GM23338 (cell line): ENCODE measurements around the gene MFSD2A. TPM values are rescaled to one million over a fixed set of nuclear protein-coding genes. Genes with fewer than 3 reads are reported as not detected.

Experiments
- ATAC-seq: fragments of 200-7000 bp; cut with Tn5 transposase; 3 replicates; pipeline ENCODE4 v1.9.1; 2020
- DNase-seq: peaks from one replicate; pipeline ENCODE4 v3.0.0-alpha.2; 2015; ENCODE audit warnings: low spot score
- H2AFZ ChIP-seq: fragments of 200-600 bp; sonication (generic); 2 replicates; pipeline ENCODE4 v1.8.0; 2016; ENCODE audit warnings: antibody characterized with exemption, mild to moderate bottlenecking, moderate library complexity
- H3F3A ChIP-seq: fragments of 200-600 bp; sonication (generic); replicated peaks from 2 replicates; pipeline ENCODE4 v1.8.0; 2017; ENCODE audit warnings: antibody characterized with exemption, mixed run types, low read depth
- H3K27ac ChIP-seq: fragments of 200-600 bp; sonication (generic); 2 replicates; pipeline ENCODE4 v1.6.1; 2016; ENCODE audit warnings: low read depth
- H3K27me3 ChIP-seq: fragments of 200-600 bp; sonication (generic); 2 replicates; pipeline ENCODE4 v1.8.0; 2016; ENCODE audit warnings: mild to moderate bottlenecking, mixed run types, moderate library complexity; ENCODE audit not compliant: insufficient read depth
- H3K36me3 ChIP-seq: fragments of 200-600 bp; sonication (generic); 2 replicates; pipeline ENCODE4 v1.8.0; 2016; ENCODE audit warnings: mild to moderate bottlenecking; ENCODE audit not compliant: insufficient read depth
- H3K4me1 ChIP-seq: fragments of 200-600 bp; sonication (generic); 2 replicates; pipeline ENCODE4 v1.8.0; 2016; ENCODE audit warnings: mild to moderate bottlenecking, moderate library complexity; ENCODE audit not compliant: insufficient read depth
- H3K4me2 ChIP-seq: fragments of 200-600 bp; sonication (generic); 2 replicates; pipeline ENCODE4 v1.7.1; 2017; ENCODE audit warnings: mixed run types
- H3K4me3 ChIP-seq: fragments of 200-600 bp; sonication (generic); 2 replicates; pipeline ENCODE4 v1.6.1; 2016; ENCODE audit warnings: mixed run types
- H3K79me2 ChIP-seq: fragments of 200-600 bp; sonication (generic); replicated peaks from 2 replicates; pipeline ENCODE4 v1.8.0; 2017; ENCODE audit warnings: mild to moderate bottlenecking; ENCODE audit not compliant: insufficient read depth
- H3K9me2 ChIP-seq: fragments of 200-600 bp; sonication (generic); 2 replicates; pipeline ENCODE4 v1.8.0; 2017; ENCODE audit not compliant: insufficient read depth
- H4K20me1 ChIP-seq: fragments of 200-600 bp; sonication (generic); replicated peaks from 2 replicates; pipeline ENCODE4 v1.8.0; 2017; ENCODE audit warnings: mild to moderate bottlenecking; ENCODE audit not compliant: insufficient read depth
- H3K27ac Mint-ChIP-seq: 2 replicates; pipeline ENCODE4 v1.8.0; 2020; ENCODE audit warnings: inconsistent platforms, mild to moderate bottlenecking, moderate library complexity, mixed read lengths
- H3K27me3 Mint-ChIP-seq: 3 replicates; pipeline ENCODE4 v1.8.0; 2022; ENCODE audit warnings: low read depth, mild to moderate bottlenecking, moderate library complexity, mixed read lengths, inconsistent platforms; ENCODE audit not compliant: insufficient read depth, poor library complexity
- H3K36me3 Mint-ChIP-seq: 3 replicates; pipeline ENCODE4 v1.8.0; 2021; ENCODE audit warnings: low read depth, mild to moderate bottlenecking, inconsistent platforms, moderate library complexity, mixed read lengths
- H3K4me1 Mint-ChIP-seq: 3 replicates; pipeline ENCODE4 v1.8.0; 2020; ENCODE audit warnings: mild to moderate bottlenecking, inconsistent platforms, mixed read lengths
- H3K4me3 Mint-ChIP-seq: 3 replicates; pipeline ENCODE4 v1.8.0; 2021; ENCODE audit warnings: moderate library complexity, mild to moderate bottlenecking, inconsistent platforms, mixed read lengths
- H3K9me3 Mint-ChIP-seq: 3 replicates; pipeline ENCODE4 v1.8.0; 2020; ENCODE audit warnings: moderate library complexity, mild to moderate bottlenecking, inconsistent platforms, mixed read lengths
- CREB1 ChIP-seq: fragments of 250-450 bp; sonication (Bioruptor Pico); IDR thresholded peaks from 2 replicates; pipeline ENCODE4 v1.5.0; 2020; ENCODE audit warnings: low read depth, mild to moderate bottlenecking, moderate library complexity
- EZH2 ChIP-seq: fragments of 200-600 bp; sonication (generic); IDR thresholded peaks from one replicate; pipeline ENCODE4 v1.8.0; 2017; ENCODE audit warnings: antibody characterized with exemption, mild to moderate bottlenecking, low read depth; ENCODE audit not compliant: unreplicated experiment
- EZH2phosphoT487 ChIP-seq: fragments of 200-600 bp; sonication (generic); IDR thresholded peaks from one replicate; pipeline ENCODE4 v1.8.1; 2018; ENCODE audit warnings: antibody characterized with exemption; ENCODE audit not compliant: unreplicated experiment
- JUNB ChIP-seq: IDR thresholded peaks from one replicate; pipeline ENCODE4 v1.6.1; 2016; ENCODE audit warnings: antibody characterized with exemption; ENCODE audit not compliant: unreplicated experiment
- NANOG ChIP-seq: IDR thresholded peaks from 2 replicates; pipeline ENCODE4 v1.6.1; 2016; ENCODE audit warnings: antibody characterized with exemption, borderline replicate concordance
- POLR2AphosphoS5 ChIP-seq: IDR thresholded peaks from 2 replicates; pipeline ENCODE4 v1.6.1; 2016; ENCODE audit warnings: antibody characterized with exemption, low read depth
- ZNF114 ChIP-seq: fragments of 250-450 bp; sonication (Bioruptor Pico); IDR thresholded peaks from 2 replicates; pipeline ENCODE4 v1.5.0; 2020; ENCODE audit warnings: mild to moderate bottlenecking, moderate library complexity
- ZNF331 ChIP-seq: fragments of 250-450 bp; sonication (Bioruptor Pico); IDR thresholded peaks from 2 replicates; pipeline ENCODE4 v1.5.0; 2020; ENCODE audit warnings: low read depth, mild to moderate bottlenecking, moderate library complexity
- polyA plus RNA-seq: library from polyadenylated mRNA; unstranded; fragments of >200 nt; fragmentation: Nextera tagmentation; extraction: Ambion mirVana; gene quantifications from 2 replicates; pipeline ENCODE4 v1.2.1, GENCODE V29; 2016
- total RNA-seq: library from RNA; depleted of rRNA; stranded (reverse); fragments of >200 nt; shearing (Covaris generic); gene quantifications from 2 replicates; pipeline ENCODE4 v1.2.3, GENCODE V29; 2014
- TF ChIP-seq, protein P1 (sequence below), 2 experiments: fragments of 200-600 bp in 1 of 2; sonication (generic) in 1 of 2; conservative IDR thresholded peaks; 2 replicates each; pipeline versions ENCODE4 v1.5.1 to v1.6.1; 2016 to 2017; ENCODE audit warnings: antibody characterized with exemption in 2 of 2, low read depth in 2 of 2, mild to moderate bottlenecking in 2 of 2, moderate library complexity in 1 of 2
- TF ChIP-seq, protein P2 (sequence below): IDR thresholded peaks from 2 replicates; pipeline ENCODE4 v1.6.1; 2016; ENCODE audit warnings: antibody characterized with exemption
- TF ChIP-seq, protein P3 (sequence below): IDR thresholded peaks from one replicate; pipeline ENCODE4 v1.6.1; 2018; ENCODE audit warnings: antibody characterized with exemption; ENCODE audit not compliant: unreplicated experiment

Gene MFSD2A
- total and polyA plus RNA-seq, 2 experiments from 2014 or later, result 16.1 to 23.9 TPM

DNA sequence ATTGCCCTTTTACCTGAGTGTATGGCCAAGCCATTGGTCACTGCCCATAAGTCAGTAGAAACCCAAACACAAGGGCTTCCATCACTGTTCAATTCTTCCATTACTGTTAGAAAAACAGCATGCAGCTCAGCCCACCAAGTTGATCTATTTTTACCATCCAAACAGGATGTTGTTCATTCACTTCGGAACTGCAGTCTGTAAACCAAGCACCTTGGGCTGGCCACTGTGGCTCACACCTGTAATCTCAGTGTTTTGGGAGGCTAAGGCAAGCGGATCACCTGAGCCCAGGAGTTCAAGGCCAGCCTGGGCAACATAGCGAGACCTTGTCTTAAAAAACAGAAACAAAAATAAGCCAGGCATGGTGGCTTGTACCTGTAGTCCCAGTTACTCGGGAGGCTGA, 8.7 kb upstream of the MFSD2A start:
- no peaks in the 10 kb centered on the region for H4K20me1 ChIP-seq
- Mint-ChIP-seq H3K36me3 (no peaks in the 10 kb centered on the region; the same call in 2 of the 3 replicates), H3K27me3 (peaks cover 2% of the 10 kb centered on the region), H3K4me1 (peaks cover 25% of the 10 kb centered on the region), H3K27ac (no peak overlapping the region), H3K9me3 (0 out of 3 replicates have a peak, but pooled peaks cover 4% of the 10 kb centered on the region), H3K4me3 (no peak overlapping the region)
- no peaks in the 10 kb centered on the region for H3K27me3 ChIP-seq
- no peak overlapping the region for H3K27ac ChIP-seq
- H3F3A ChIP-seq, result no peaks in the 10 kb centered on the region
- 0 out of 2 replicates have a peak overlapping the region, but pooled peaks have one; percentile 32 for H2AFZ ChIP-seq
- H3K4me3 ChIP-seq, result no peak overlapping the region
- DNase-seq (no peak), ATAC-seq (no peak)
- H3K4me2 ChIP-seq, result no peak overlapping the region
- H3K36me3 ChIP-seq, result no peaks in the 10 kb centered on the region
- TF ChIP-seq EZH2 (no peak), CREB1 (CRISPR knock-in tag) (no peak)
- peaks cover 29% of the 10 kb centered on the region for H3K4me1 ChIP-seq
- no peaks in the 10 kb centered on the region for H3K9me2 ChIP-seq
- H3K79me2 ChIP-seq, result no peaks in the 10 kb centered on the region

DNA sequence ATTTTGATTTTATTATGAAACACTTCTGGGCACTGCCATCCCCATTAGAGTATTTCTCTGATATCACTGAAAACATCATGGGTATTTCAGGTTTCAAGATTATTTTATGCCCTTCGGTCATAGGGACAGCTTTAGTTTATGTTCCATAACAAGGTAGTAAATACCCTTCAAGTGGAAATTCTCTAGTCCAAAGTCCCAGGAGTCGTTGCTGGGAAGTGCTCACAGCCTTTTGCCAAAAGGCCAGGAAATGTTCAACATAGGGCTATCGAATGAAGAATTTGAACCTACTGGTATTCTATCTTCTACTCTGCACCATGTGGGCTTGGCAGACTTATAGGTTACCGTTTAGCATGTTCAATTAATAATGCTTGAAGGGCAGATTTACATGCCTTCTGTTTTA, 7.7 kb upstream of the MFSD2A start:
- Histone ChIP-seq H3K36me3 (no peaks in the 10 kb centered on the region), H3K4me3 (no peak overlapping the region), H3K27ac (no peak overlapping the region), H4K20me1 (no peaks in the 10 kb centered on the region), H3K79me2 (no peaks in the 10 kb centered on the region), H3K4me1 (peaks cover 29% of the 10 kb centered on the region), H2AFZ (no peak overlapping the region), H3K4me2 (no peak overlapping the region), H3F3A (no peaks in the 10 kb centered on the region), H3K9me2 (no peaks in the 10 kb centered on the region), H3K27me3 (no peaks in the 10 kb centered on the region)
- H3K27me3 Mint-ChIP-seq, result peaks cover 5% of the 10 kb centered on the region
- no peak overlapping the region for H3K27ac Mint-ChIP-seq
- peaks cover 25% of the 10 kb centered on the region for H3K4me1 Mint-ChIP-seq
- no peak overlapping the region for H3K4me3 Mint-ChIP-seq
- ATAC-seq, result no peak
- no peak for DNase-seq
- no peaks in the 10 kb centered on the region; the same call in 2 of the 3 replicates for H3K36me3 Mint-ChIP-seq
- 0 out of 3 replicates have a peak, but pooled peaks cover 4% of the 10 kb centered on the region for H3K9me3 Mint-ChIP-seq
- TF ChIP-seq NANOG (no peak), POLR2AphosphoS5 (no peak), JUNB (no peak), EZH2 (no peak), CREB1 (CRISPR knock-in tag) (no peak), ZNF331 (CRISPR knock-in tag) (no peak), EZH2phosphoT487 (no peak), ZNF114 (CRISPR knock-in tag) (no peak)
- TF ChIP-seq, protein P1, sequence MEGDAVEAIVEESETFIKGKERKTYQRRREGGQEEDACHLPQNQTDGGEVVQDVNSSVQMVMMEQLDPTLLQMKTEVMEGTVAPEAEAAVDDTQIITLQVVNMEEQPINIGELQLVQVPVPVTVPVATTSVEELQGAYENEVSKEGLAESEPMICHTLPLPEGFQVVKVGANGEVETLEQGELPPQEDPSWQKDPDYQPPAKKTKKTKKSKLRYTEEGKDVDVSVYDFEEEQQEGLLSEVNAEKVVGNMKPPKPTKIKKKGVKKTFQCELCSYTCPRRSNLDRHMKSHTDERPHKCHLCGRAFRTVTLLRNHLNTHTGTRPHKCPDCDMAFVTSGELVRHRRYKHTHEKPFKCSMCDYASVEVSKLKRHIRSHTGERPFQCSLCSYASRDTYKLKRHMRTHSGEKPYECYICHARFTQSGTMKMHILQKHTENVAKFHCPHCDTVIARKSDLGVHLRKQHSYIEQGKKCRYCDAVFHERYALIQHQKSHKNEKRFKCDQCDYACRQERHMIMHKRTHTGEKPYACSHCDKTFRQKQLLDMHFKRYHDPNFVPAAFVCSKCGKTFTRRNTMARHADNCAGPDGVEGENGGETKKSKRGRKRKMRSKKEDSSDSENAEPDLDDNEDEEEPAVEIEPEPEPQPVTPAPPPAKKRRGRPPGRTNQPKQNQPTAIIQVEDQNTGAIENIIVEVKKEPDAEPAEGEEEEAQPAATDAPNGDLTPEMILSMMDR (conservative IDR thresholded peaks at IDR 0.05; ENCODE audit: low read depth in 2 of 2), result no peak
- TF ChIP-seq, protein P2, sequence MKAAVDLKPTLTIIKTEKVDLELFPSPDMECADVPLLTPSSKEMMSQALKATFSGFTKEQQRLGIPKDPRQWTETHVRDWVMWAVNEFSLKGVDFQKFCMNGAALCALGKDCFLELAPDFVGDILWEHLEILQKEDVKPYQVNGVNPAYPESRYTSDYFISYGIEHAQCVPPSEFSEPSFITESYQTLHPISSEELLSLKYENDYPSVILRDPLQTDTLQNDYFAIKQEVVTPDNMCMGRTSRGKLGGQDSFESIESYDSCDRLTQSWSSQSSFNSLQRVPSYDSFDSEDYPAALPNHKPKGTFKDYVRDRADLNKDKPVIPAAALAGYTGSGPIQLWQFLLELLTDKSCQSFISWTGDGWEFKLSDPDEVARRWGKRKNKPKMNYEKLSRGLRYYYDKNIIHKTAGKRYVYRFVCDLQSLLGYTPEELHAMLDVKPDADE, result no peak
- TF ChIP-seq, protein P3, sequence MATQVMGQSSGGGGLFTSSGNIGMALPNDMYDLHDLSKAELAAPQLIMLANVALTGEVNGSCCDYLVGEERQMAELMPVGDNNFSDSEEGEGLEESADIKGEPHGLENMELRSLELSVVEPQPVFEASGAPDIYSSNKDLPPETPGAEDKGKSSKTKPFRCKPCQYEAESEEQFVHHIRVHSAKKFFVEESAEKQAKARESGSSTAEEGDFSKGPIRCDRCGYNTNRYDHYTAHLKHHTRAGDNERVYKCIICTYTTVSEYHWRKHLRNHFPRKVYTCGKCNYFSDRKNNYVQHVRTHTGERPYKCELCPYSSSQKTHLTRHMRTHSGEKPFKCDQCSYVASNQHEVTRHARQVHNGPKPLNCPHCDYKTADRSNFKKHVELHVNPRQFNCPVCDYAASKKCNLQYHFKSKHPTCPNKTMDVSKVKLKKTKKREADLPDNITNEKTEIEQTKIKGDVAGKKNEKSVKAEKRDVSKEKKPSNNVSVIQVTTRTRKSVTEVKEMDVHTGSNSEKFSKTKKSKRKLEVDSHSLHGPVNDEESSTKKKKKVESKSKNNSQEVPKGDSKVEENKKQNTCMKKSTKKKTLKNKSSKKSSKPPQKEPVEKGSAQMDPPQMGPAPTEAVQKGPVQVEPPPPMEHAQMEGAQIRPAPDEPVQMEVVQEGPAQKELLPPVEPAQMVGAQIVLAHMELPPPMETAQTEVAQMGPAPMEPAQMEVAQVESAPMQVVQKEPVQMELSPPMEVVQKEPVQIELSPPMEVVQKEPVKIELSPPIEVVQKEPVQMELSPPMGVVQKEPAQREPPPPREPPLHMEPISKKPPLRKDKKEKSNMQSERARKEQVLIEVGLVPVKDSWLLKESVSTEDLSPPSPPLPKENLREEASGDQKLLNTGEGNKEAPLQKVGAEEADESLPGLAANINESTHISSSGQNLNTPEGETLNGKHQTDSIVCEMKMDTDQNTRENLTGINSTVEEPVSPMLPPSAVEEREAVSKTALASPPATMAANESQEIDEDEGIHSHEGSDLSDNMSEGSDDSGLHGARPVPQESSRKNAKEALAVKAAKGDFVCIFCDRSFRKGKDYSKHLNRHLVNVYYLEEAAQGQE, result no peak
